Measurements from ENCODE around the gene HNRNPA1.

- TF ChIP-seq CTCF (IDR thresholded peaks at IDR 0.05) = no peak
- no peak for TF ChIP-seq POLR2A (IDR thresholded peaks at IDR 0.05)
Measured at GRCh38 chr12:54311051-54311450, 30.5 kb downstream of the HNRNPA1 start.
